ENCODE data around the gene RBM20.
"Not testable (repeated sequence)": the region's sequence is repeated elsewhere in the genome, so short reads cannot be mapped to it uniquely, and the experiment has no call there.

RBM20 gene

DNA sequence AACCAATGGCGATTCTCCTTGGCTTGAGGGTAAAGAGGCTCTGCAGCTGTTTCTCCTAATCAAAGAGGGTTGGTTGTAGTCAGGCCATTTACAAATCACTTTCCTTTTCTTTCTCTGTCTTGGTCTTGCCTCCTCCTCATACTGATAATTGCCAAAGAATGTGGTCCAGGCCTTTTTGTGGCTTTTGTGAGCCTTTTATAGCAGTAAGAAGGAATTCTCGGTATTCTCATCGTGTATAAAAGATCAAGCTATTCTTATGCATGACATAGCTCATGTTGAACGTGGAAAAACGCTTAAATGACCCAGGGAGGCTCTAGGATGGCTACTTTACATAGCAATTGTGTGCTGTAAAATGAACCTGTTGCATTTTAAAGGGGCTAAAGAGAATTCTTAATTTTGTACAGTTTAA lies 62.6 kb downstream of the RBM20 start:
- no peak for DNase-seq

DNA sequence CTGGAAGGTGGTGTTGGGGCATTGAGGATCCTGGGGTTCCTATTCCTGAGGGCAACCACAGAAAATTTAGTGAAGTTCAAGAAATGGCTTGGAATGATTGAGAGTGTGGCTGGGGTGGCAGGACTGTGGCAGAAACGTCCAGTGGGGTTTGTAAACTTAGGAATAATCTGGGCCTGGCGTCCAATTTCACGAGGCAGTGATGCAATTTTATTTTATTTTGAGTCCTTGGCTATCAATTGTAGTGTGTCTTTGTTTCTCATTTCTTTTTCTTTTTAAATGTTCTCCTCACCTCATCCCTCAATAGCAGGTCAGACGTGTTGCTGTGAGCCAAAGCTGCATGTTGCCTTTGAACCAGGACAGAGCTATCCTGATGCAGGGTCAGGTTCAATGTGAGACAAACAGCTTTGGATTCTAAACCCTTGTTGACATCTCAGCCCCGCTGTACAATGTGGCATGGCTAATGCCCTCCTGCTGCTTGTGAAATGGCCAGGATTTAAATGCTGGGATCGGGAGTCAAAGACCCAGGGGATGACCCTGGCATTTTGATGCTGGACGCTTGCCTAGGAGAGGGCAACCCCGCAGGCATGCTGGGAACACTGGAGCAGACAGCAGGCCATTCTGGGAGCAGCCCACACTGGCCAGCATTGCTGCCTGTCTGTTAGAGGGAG lies 64.8 kb downstream of the RBM20 start:
- no peak for DNase-seq

GRCh38 chr10:110709444-110709828 lies 65.3 kb downstream of the RBM20 start:
- DNase-seq = no peak

- DNase-seq = no peak
These were observed 65.9 kb downstream of the RBM20 start for GRCh38 chr10:110709964-110710587.

DNA sequence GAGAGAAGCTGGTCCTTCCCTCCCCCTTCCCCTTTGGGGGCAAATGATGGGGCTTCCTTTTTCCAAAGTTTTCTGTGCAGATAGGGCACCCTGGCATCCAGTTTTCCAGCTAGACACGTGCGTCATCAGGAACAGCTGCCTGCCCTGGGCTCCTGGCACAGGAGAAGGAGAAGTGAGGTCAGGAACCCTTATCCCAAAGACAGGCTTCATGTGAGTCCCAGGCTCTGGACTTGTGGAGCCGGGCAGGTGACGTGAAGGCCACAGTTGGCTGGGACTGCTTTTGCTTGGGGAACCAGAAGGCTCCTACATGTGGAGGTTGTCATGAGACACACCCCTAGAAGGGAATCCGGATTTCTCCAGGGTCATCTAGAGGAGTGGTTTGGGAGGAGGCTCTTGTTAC lies 66.5 kb downstream of the RBM20 start:
- no peak for DNase-seq

GRCh38 chr10:110711382-110711781 lies 67.2 kb downstream of the RBM20 start:
- no peak for DNase-seq

DNA sequence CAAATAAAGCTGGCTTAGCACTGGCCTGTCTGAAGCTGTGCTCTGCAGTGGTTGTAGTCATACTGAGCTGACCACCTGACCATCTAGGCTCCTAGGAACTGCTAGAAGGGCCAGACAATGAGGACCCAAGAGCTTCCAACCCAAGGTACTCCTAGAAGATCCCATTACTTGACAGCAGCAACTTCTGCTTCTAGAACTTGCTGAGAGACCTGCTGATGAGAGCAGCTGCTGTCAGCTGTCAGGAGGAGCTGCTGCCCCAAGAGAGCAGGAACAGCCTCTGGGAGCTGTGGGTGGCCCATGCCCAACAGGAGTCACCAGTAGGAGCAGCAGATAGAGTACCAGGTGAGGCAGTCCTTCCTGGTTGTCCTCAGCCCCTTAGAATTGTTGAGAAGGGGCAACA lies 70.2 kb downstream of the RBM20 start:
- DNase-seq = no peak

DNA sequence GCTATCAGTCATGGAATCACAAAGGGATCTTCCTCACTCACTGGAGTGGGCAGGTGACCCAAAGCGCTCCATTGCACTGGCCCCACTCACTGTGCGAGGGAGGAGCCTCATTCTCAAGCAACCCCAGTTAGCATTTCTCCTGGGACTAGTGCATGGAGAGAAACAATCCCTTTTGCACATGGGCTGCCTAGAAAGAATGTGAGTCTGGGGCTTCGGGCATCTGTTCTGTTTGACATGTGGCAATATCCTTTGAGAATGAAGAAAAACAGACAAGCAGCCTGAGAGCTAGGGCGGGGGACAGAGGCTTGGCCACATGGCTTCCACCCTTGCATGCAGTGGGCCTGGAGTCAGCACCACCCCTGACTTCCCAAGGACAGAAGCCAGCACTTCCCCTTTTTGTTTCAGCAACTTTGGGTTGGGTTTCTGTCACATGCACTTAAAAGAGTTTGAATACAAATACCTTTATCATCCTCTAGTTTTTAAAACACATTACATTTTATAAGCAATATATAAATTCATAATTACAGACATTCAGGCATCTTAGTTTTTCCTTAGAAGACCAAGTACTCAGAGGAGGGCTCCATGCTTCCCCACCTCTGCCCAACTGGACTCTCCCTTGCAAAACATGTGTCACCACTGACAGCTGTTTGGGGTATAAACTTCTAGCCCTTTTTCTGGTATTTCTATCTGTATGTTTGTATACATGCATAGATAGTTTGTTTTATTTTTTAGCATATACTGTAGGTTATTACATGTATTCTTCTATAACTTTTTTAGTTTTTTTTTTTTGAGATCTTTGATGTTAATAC lies 73.8 kb downstream of the RBM20 start:
- no peak for DNase-seq

DNA sequence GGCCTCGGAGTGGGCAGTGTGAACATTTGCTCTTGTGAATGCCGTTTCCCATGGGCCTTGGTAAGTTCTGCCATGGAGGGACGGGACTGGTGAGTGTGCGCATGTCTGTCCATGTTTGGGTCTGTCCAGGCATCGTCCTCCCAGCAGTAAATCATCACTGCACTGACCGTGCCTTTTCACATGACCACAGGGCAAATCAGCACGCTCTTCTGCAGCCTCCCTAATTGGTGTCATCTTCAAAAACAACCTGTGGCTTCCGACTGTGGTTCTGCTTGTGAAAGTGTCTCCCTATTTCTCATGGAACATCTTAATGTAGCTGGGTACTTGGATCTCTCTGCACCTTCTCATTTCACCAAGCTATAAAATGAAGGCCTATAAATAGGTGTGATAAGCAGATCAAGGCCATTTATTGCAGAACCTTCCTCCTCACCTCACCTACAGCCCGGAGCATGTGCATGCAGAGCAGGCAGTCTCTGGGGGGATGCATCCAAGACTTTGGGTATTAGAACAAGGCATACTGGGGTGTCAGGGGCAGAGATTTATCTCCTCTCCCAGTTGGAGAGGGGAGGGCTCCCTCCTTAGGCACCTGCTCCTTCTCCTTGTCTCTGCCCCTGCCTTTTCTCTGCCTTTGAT lies 77.4 kb downstream of the RBM20 start:
- DNase-seq = no peak

GRCh38 chr10:110723224-110723891 lies 79.2 kb downstream of the RBM20 start:
- DNase-seq = no peak

- no peak for DNase-seq
These were observed 80.2 kb downstream of the RBM20 start for GRCh38 chr10:110724116-110724921.

GRCh38 chr10:110724937-110725336 lies 80.8 kb downstream of the RBM20 start:
- no peak for DNase-seq

DNA sequence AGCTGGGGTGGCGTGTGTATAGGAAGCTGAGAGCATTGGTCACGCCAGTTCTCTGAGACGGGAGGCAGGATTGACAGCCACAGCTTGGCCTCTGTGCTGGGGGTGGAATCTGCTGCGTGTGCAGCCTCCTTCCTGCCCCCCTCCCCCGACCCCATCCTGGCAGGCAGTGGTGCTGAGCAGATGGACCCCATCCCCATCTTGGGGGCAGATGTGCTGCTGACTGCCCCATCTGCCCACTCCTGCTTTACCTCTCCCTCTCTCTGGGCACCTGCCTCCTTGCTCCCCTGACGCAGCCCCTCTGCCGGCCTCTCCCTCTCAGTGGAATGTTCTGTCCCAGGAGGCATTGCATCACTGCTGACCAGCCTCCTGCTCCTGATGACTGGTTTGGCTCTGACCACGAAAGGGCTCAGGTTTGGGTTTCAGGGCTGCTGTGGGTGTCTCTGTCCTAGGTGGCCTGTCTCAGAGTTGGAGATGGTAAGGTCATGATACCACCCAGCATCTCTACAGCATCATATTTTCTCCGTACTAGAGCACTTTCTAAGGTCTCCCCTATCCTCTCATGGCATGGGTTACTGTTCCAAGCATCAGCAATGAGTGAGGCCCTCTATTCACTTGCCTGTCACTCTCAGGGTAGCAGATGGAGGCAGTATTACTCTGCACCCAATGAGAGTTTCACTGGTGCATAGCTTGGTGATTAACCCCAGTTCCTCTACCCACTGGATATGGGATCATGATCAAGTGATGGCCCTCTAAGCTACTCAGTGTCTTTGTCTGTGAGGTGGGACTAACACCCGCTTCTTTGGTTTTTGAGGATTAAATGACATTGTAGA lies 81.9 kb downstream of the RBM20 start:
- no peak for DNase-seq

GRCh38 chr10:110727785-110728184 lies 83.6 kb downstream of the RBM20 start:
- not testable (repeated sequence) for DNase-seq

DNA sequence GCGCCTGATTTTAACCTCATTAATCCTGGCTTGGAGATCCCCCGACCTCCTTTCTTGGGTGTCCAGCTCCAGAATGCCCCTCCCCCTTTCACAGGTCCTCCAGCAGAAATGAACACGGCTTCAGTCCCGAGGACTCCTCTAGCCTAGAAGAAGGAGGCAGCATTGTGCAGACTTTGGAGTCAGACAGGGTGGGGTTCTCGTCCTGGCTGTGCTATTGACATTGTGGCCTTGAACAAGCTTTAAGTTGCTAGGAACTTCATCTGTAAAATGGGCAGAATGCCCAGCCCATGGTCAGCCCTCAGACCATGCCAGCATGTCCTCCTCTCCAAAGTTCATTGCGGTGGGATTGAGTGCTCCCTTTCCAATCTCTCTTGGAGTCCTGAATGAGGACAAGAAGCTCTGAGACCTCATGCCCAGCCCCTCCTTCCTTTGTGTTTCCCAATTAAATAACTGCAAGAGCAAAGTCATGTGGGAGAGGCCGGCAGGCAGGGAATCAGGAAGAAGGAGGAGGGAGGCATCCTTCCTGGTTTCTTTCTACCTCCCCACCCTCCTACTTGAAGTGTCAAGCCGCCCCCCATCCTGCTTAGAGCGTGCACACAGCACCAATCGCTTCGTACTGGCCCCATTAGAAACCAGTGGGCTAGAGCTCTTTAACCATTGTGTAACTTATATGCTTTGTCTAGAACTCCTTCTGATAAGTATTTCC lies 86.4 kb downstream of the RBM20 start:
- DNase-seq = no peak

GRCh38 chr10:110733218-110733952 lies 89.2 kb downstream of the RBM20 start:
- no peak for DNase-seq

GRCh38 chr10:110735620-110736027 lies 91.5 kb downstream of the RBM20 start:
- no peak for DNase-seq

GRCh38 chr10:110737886-110738634 lies 93.9 kb downstream of the RBM20 start:
- DNase-seq = no peak

- peak; percentile 46 for DNase-seq
These were observed 95.7 kb downstream of the RBM20 start for GRCh38 chr10:110739811-110740271.
